Fibroblast of villous mesenchyme (primary cell): ENCODE results near the gene DPF3. TPM values are rescaled to one million over a fixed set of nuclear protein-coding genes. Genes with fewer than 3 reads are reported as not detected.

Experiments
- DNase-seq: peaks from one replicate; pipeline ENCODE4 v3.0.0-alpha.2; 2010; ENCODE audit warnings: low read depth
- H3K4me3 ChIP-seq: 2 replicates; pipeline ENCODE4 v1.5.1; 2011; ENCODE audit warnings: low read depth, mild to moderate bottlenecking, low read length
- total RNA-seq: library from RNA; depleted of rRNA; stranded (reverse); fragments of >200 nt; gene quantifications from 2 replicates; pipeline ENCODE4 v1.2.3, GENCODE V29; 2012
- TF ChIP-seq, protein P1 (sequence below): IDR thresholded peaks from 2 replicates; pipeline ENCODE4 v1.5.1; 2012; ENCODE audit warnings: low read depth, mild to moderate bottlenecking, low read length; ENCODE audit not compliant: insufficient read depth

Gene DPF3
- total RNA-seq, 1 donor: 10.4 TPM

DNA sequence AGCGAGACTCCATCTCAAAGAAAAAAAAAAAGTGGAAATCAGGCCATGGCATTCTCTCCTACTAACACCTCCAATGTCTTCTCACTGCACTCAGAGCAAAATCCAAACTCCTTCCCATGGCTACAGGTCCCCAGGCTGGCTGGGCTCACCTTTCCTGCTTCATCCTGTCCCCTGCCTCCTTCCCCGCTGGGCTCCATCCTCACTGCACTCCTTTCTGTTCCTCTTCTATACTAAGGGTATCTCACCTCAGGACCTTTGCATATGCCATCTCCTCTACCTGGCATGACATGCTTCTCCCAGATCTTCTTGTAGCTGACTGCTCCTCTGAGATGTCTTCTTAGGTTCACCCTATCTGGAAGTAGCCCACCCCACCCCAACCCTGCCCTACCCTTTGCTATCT lies 111.1 kb downstream of the DPF3 start:
- no peak overlapping the region for H3K4me3 ChIP-seq
- no peak for DNase-seq
- TF ChIP-seq, protein P1, sequence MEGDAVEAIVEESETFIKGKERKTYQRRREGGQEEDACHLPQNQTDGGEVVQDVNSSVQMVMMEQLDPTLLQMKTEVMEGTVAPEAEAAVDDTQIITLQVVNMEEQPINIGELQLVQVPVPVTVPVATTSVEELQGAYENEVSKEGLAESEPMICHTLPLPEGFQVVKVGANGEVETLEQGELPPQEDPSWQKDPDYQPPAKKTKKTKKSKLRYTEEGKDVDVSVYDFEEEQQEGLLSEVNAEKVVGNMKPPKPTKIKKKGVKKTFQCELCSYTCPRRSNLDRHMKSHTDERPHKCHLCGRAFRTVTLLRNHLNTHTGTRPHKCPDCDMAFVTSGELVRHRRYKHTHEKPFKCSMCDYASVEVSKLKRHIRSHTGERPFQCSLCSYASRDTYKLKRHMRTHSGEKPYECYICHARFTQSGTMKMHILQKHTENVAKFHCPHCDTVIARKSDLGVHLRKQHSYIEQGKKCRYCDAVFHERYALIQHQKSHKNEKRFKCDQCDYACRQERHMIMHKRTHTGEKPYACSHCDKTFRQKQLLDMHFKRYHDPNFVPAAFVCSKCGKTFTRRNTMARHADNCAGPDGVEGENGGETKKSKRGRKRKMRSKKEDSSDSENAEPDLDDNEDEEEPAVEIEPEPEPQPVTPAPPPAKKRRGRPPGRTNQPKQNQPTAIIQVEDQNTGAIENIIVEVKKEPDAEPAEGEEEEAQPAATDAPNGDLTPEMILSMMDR: no peak

DNA sequence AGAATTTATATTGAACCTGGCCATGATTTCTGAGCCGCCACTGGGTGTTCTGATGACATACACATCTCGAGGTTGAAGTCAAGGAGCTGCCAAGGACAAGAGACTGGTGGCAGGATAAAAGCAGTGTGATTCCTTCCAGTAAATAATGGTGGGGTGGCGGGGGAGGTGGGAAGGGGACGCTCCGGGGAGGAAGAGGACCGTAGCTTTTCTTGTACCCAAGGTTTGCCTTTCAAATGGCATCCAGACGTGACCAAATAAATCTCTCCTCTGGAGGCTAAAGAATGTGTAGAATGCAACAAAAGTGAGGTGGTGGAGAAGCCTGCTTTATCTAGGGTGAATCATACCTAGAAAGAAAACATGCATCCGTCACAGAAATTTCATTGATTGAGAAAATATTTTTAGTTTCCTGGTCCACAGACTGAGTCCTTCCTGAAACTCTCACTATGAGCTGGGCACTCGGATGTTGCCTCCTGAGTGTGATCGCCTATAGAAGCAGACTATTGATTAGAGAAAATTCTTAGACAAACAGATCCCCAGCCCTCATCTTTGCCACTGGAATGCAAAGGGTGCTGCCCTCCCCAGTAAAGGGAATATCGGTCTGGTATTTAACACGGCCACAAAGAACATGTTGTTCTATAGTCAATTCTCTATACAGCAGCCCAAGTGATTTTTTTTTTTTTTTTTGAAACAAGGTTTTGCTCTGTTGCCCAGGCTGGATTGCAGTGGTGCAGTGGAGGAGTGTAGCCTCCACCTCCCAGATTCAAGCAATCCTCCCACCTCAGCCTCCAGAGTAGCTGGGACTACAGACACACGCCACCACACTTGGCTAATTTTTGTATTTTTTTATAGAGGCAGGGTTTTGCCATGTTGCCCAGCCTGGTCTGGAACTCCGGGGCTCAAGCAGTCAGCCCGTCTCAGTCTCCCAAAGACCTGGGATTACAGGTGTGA lies 112.1 kb downstream of the DPF3 start:
- TF ChIP-seq, protein P1: no peak
- no peak overlapping the region for H3K4me3 ChIP-seq

DNA sequence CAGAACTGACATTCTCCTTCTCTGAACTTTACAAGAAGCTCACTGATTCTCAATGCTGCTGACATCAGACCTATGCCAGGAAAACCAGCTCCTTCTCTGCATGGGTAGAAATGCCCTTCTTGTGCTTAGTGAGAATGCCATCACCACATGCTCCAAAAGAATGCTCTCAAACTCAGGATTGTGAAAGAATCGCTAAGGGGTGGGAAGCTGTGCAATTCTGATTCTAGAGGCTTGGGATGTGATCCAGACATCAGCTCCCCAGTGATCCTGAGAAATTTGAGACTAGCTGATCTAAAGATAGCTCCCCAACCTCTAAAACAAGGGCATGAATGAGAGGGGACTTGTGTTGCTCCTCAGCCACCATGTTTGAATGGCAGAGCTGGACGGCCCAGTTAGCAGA lies 113.2 kb downstream of the DPF3 start:
- peak; percentile 76 for DNase-seq
- no peak overlapping the region for H3K4me3 ChIP-seq
- TF ChIP-seq, protein P1: no peak

More for the DNA sequence above, 112.1 kb downstream of the DPF3 start:
- DNase-seq: peak; percentile 49

DNA sequence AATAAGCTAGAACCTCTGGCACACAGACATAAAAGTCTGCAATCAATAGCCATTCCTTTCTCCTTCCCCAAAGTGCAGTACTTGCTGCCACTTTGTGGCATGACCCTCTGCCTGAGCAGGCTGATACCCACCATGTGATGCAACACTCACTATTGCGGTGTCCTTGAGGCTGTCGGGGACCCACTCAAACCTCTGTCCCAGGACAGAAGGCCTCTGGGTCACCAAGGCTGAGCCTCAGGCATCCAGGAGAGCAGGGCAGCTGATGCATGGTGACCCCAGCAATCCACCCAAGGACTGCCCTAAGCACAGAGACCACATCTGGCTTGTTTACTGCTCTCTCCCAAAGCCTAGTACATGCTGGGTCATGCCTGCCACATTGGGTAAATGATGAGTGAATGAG lies 114.2 kb downstream of the DPF3 start:
- no peak overlapping the region for H3K4me3 ChIP-seq
- no peak for DNase-seq
- TF ChIP-seq, protein P1: no peak

- H3K4me3 ChIP-seq: no peak overlapping the region
- TF ChIP-seq, protein P1: no peak
- DNase-seq: no peak
These were observed 116.3 kb downstream of the DPF3 start for GRCh38 chr14:72777636-72778035.

GRCh38 chr14:72776701-72777261 lies 117.1 kb downstream of the DPF3 start:
- TF ChIP-seq, protein P1: no peak
- H3K4me3 ChIP-seq: no peak overlapping the region
- DNase-seq: no peak
